GM12873 (cell line): ENCODE data around the gene TRIM33.

Experiments used
- TF ChIP-seq, protein P1 (sequence below): IDR thresholded peaks from 2 replicates; pipeline ENCODE4 v1.5.1; 2012; ENCODE audit warnings: low read depth, mild to moderate bottlenecking, moderate library complexity, low read length, control low read depth; ENCODE audit not compliant: insufficient read depth; ENCODE audit errors: missing control alignments

The TRIM33 gene

GRCh38 chr1:114535401-114535800, 24.4 kb upstream of the TRIM33 start:
- TF ChIP-seq, protein P1, sequence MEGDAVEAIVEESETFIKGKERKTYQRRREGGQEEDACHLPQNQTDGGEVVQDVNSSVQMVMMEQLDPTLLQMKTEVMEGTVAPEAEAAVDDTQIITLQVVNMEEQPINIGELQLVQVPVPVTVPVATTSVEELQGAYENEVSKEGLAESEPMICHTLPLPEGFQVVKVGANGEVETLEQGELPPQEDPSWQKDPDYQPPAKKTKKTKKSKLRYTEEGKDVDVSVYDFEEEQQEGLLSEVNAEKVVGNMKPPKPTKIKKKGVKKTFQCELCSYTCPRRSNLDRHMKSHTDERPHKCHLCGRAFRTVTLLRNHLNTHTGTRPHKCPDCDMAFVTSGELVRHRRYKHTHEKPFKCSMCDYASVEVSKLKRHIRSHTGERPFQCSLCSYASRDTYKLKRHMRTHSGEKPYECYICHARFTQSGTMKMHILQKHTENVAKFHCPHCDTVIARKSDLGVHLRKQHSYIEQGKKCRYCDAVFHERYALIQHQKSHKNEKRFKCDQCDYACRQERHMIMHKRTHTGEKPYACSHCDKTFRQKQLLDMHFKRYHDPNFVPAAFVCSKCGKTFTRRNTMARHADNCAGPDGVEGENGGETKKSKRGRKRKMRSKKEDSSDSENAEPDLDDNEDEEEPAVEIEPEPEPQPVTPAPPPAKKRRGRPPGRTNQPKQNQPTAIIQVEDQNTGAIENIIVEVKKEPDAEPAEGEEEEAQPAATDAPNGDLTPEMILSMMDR, result no peak

DNA sequence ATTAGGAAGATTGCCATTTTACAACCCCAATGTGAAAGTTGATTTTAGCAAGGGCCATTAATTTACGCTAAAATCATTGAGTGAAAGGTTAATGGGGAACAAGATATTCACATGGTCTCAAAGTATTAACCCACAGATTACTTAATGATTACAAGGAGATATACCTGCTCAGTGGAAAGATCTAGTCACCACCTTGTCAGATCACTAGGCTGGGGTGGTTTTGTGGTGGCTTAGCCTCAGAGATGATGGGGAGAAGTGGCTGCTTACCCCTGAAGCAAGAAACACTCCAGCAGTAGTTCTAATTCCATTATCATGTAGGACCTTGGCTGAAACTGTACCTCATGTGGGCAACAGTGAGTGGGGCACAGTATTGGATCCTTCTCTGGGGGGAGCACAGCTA, 20.1 kb upstream of the TRIM33 start:
- TF ChIP-seq, protein P1, result no peak

GRCh38 chr1:114530224-114530623, 19.2 kb upstream of the TRIM33 start:
- TF ChIP-seq, protein P1, result no peak

DNA sequence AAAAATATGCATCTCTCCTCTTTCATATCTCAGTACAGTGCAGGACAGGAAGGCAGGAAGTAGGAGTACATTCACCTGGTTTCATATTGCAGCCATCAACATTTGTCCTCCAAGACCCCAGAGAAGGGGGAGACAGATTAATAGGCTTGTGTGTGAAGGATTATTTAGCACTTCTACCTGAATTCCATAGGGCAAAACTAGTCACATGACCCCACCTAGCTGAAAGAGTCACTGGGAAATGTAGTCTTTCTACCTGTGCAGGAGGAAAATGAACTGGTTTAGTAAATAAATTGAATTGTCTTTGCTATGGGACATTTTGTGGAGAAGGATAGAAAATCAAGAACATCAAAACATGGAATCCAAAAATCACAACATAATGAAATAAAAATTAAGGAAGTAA, 13.9 kb upstream of the TRIM33 start:
- TF ChIP-seq, protein P1, result no peak

GRCh38 chr1:114522264-114522575, 11.2 kb upstream of the TRIM33 start:
- TF ChIP-seq, protein P1, result no peak

- TF ChIP-seq, protein P1, result no peak
Measured at GRCh38 chr1:114521396-114522263, 10.6 kb upstream of the TRIM33 start.

- TF ChIP-seq, protein P1, result no peak
Measured at GRCh38 chr1:114517348-114517747, 6.3 kb upstream of the TRIM33 start.
